ENCODE results near the gene TUG1.

TUG1 gene

DNA sequence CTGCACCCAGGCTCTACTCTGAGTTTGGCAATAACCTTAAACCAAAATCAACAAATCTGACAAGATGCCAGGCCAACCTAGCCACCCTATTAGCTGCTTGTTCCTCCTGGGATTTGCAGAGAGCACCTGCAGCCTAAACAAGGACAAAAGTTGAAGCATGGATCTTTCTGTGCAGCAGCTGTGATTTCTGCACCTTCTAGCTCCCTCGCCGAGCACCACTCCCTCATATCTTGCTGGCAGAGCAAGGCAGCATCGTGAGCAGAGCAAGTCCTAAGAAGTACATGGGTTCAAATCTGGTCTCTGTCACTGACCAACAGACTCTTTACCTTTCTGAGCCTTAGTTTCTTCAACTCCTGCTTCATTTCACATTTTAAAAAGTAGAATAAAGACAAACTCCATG lies 38.8 kb upstream of the TUG1 start:
- Histone ChIP-seq H3K4me2 (ENCODE audit: insufficient read depth, low read length) (no peak overlapping the region), H3K4me3 (ENCODE audit: low read depth in 1 of 2, low read length in 2 of 2) (no peak overlapping the region), H3K79me2 (ENCODE audit: insufficient read depth, low read length) (no peaks in the 10 kb centered on the region), H2AFZ (ENCODE audit: low read depth, low read length) (no peak overlapping the region), H4K20me1 (ENCODE audit: insufficient read depth, low read length) (no peaks in the 10 kb centered on the region; the same call in none of the 2 replicates), H3K27ac (ENCODE audit: low read length) (no peak overlapping the region), H3K9me3 (ENCODE audit: insufficient read depth, low read length, severe bottlenecking) (no peaks in the 10 kb centered on the region), H3K36me3 (ENCODE audit: insufficient read depth, low read length) (peaks cover 85% of the 10 kb centered on the region), H3K27me3 (ENCODE audit: insufficient read depth, low read length, poor library complexity) (no peaks in the 10 kb centered on the region), H3K9ac (ENCODE audit: low read depth, low read length) (no peak overlapping the region), H3K4me1 (ENCODE audit: insufficient read depth, low read length) (no peaks in the 10 kb centered on the region)
- ATAC-seq (ENCODE audit: insufficient read depth, low read depth) (no peak), DNase-seq (no peak)
- TF ChIP-seq, protein P1, sequence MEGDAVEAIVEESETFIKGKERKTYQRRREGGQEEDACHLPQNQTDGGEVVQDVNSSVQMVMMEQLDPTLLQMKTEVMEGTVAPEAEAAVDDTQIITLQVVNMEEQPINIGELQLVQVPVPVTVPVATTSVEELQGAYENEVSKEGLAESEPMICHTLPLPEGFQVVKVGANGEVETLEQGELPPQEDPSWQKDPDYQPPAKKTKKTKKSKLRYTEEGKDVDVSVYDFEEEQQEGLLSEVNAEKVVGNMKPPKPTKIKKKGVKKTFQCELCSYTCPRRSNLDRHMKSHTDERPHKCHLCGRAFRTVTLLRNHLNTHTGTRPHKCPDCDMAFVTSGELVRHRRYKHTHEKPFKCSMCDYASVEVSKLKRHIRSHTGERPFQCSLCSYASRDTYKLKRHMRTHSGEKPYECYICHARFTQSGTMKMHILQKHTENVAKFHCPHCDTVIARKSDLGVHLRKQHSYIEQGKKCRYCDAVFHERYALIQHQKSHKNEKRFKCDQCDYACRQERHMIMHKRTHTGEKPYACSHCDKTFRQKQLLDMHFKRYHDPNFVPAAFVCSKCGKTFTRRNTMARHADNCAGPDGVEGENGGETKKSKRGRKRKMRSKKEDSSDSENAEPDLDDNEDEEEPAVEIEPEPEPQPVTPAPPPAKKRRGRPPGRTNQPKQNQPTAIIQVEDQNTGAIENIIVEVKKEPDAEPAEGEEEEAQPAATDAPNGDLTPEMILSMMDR (IDR thresholded peaks at IDR 0.05; ENCODE audit: borderline replicate concordance, extremely low read depth, low read length, poor library complexity, severe bottlenecking): no peak
- TF ChIP-seq EZH2 (IDR thresholded peaks at IDR 0.05; ENCODE audit: borderline replicate concordance, low read depth, low read length, severe bottlenecking): no peak

DNA sequence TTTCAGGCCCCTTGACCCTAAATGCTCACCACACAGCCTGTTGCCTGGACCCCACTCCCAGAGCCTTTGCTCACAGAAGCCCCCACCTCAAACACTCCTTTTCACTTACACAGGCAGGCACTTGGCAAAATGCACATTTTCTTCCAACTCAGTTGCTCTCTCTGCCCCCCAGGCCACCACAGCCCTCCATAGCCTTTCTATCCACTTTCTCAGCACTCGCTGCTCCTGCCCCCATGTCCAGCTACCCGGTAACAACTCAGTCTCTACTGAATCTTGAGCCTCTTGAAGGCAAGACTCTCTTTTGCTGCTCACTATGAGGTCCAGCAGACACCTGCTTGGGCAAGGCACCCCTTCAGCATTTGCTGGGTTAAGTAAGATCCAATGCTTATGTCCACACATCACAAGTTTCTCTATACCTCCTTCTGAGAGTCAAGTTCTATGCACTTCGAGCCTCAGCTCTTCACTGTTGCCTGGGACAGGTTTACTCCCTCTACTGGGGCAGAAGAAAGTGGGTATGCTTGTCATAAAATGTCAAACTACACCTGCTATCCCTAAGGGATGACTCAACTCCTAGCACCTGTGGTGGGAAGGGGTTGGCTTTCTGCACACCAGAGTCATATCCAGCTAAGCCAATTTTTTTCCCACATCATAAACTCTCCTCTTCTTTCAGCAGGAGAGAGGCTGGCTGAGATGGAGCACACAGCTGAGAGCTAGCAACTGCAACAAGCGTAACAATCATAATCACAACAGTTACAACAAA lies 37.3 kb upstream of the TUG1 start:
- Histone ChIP-seq H3K36me3 (ENCODE audit: insufficient read depth, low read length) (peaks cover 88% of the 10 kb centered on the region), H3K4me2 (ENCODE audit: insufficient read depth, low read length) (no peak overlapping the region), H3K4me1 (ENCODE audit: insufficient read depth, low read length) (no peaks in the 10 kb centered on the region), H3K27me3 (ENCODE audit: insufficient read depth, low read length, poor library complexity) (no peaks in the 10 kb centered on the region), H3K4me3 (ENCODE audit: low read depth in 1 of 2, low read length in 2 of 2) (no peak overlapping the region), H3K27ac (ENCODE audit: low read length) (no peak overlapping the region), H3K9ac (ENCODE audit: low read depth, low read length) (no peak overlapping the region), H3K79me2 (ENCODE audit: insufficient read depth, low read length) (no peaks in the 10 kb centered on the region), H4K20me1 (ENCODE audit: insufficient read depth, low read length) (no peaks in the 10 kb centered on the region; the same call in none of the 2 replicates), H2AFZ (ENCODE audit: low read depth, low read length) (no peak overlapping the region), H3K9me3 (ENCODE audit: insufficient read depth, low read length, severe bottlenecking) (no peaks in the 10 kb centered on the region)
- ATAC-seq (ENCODE audit: insufficient read depth, low read depth) (no peak), DNase-seq (no peak)
- TF ChIP-seq EZH2 (IDR thresholded peaks at IDR 0.05; ENCODE audit: borderline replicate concordance, low read depth, low read length, severe bottlenecking): no peak
- TF ChIP-seq, protein P1 (IDR thresholded peaks at IDR 0.05; ENCODE audit: borderline replicate concordance, extremely low read depth, low read length, poor library complexity, severe bottlenecking): no peak

DNA sequence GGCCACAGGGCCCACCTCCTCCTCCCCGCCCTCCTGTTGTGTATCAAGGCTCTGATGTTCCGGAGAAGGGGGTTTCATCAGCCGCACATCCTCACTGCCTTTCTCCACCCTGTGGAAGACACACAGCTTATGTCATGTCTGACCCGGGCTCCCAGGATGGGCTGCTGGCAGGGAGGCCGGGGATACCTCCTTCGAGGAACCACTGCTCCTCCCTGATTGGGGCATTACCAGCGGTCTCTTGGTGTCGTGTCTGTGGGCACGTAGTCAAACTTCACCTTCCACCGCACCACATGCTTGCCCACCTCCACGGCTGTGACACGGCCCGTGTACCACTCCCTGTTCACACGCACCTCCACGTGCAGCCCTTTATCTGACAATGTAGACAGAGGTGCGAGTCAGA lies 36.4 kb upstream of the TUG1 start:
- Histone ChIP-seq H2AFZ (ENCODE audit: low read depth, low read length) (no peak overlapping the region), H3K79me2 (ENCODE audit: insufficient read depth, low read length) (no peaks in the 10 kb centered on the region), H3K4me3 (ENCODE audit: low read depth in 1 of 2, low read length in 2 of 2) (no peak overlapping the region), H3K9ac (ENCODE audit: low read depth, low read length) (no peak overlapping the region), H3K9me3 (ENCODE audit: insufficient read depth, low read length, severe bottlenecking) (no peaks in the 10 kb centered on the region), H3K4me2 (ENCODE audit: insufficient read depth, low read length) (no peak overlapping the region), H3K4me1 (ENCODE audit: insufficient read depth, low read length) (no peaks in the 10 kb centered on the region), H3K27ac (ENCODE audit: low read length) (no peak overlapping the region), H4K20me1 (ENCODE audit: insufficient read depth, low read length) (no peaks in the 10 kb centered on the region; the same call in none of the 2 replicates), H3K27me3 (ENCODE audit: insufficient read depth, low read length, poor library complexity) (no peaks in the 10 kb centered on the region), H3K36me3 (ENCODE audit: insufficient read depth, low read length) (peaks cover 87% of the 10 kb centered on the region)
- DNase-seq (no peak), ATAC-seq (ENCODE audit: insufficient read depth, low read depth) (no peak)
- TF ChIP-seq, protein P1 (IDR thresholded peaks at IDR 0.05; ENCODE audit: borderline replicate concordance, extremely low read depth, low read length, poor library complexity, severe bottlenecking): no peak
